Hepatocyte (in vitro differentiated cells): ENCODE data around the gene MAP3K5. TPM values are rescaled to one million over a fixed set of nuclear protein-coding genes. Genes with fewer than 3 reads are reported as not detected.

ENCODE experiments used
- DNase-seq: peaks from one replicate; pipeline ENCODE4 v3.0.0-alpha.2; 2016; ENCODE audit warnings: low spot score
- H2AFZ ChIP-seq: fragments of 200-600 bp; sonication (generic); 2 replicates; pipeline ENCODE4 v1.6.0; 2016; ENCODE audit warnings: antibody characterized with exemption, mild to moderate bottlenecking
- H3K27ac ChIP-seq: fragments of 200-600 bp; sonication (generic); 2 replicates; pipeline ENCODE4 v1.5.1; 2016; ENCODE audit warnings: mild to moderate bottlenecking
- H3K27me3 ChIP-seq: fragments of 200-600 bp; sonication (generic); 2 replicates; pipeline ENCODE4 v1.6.1; 2016
- H3K36me3 ChIP-seq: fragments of 200-600 bp; sonication (generic); replicated peaks from 2 replicates; pipeline ENCODE4 v1.5.1; 2016; ENCODE audit warnings: low read depth; ENCODE audit not compliant: insufficient read depth
- H3K4me1 ChIP-seq: fragments of 200-600 bp; sonication (generic); 2 replicates; pipeline ENCODE4 v1.5.1; 2016; ENCODE audit warnings: mild to moderate bottlenecking, moderate library complexity; ENCODE audit not compliant: insufficient read depth
- H3K4me2 ChIP-seq: fragments of 200-600 bp; sonication (generic); 2 replicates; pipeline ENCODE4 v1.6.0; 2016
- H3K4me3 ChIP-seq: fragments of 200-600 bp; sonication (generic); 2 replicates; pipeline ENCODE4 v1.5.1; 2016; ENCODE audit warnings: mild to moderate bottlenecking
- H3K79me2 ChIP-seq: fragments of 200-600 bp; sonication (generic); 2 replicates; pipeline ENCODE4 v1.6.0; 2017; ENCODE audit warnings: mild to moderate bottlenecking
- H3K9me2 ChIP-seq: fragments of 200-600 bp; sonication (generic); replicated peaks from 2 replicates; pipeline ENCODE4 v1.6.0; 2017; ENCODE audit warnings: mild to moderate bottlenecking; ENCODE audit not compliant: insufficient read depth
- H3K9me3 ChIP-seq: fragments of 200-600 bp; sonication (generic); 2 replicates; pipeline ENCODE4 v1.5.1; 2016; ENCODE audit warnings: low read depth, mild to moderate bottlenecking
- H4K20me1 ChIP-seq: fragments of 200-600 bp; sonication (generic); 2 replicates; pipeline ENCODE4 v1.6.0; 2016; ENCODE audit warnings: mild to moderate bottlenecking; ENCODE audit not compliant: insufficient read depth, poor library complexity, severe bottlenecking
- EZH2 ChIP-seq: fragments of 200-600 bp; sonication (generic); IDR thresholded peaks from 2 replicates; pipeline ENCODE4 v1.6.1; 2016; ENCODE audit warnings: antibody characterized with exemption, mild to moderate bottlenecking, borderline replicate concordance
- EZH2phosphoT487 ChIP-seq: fragments of 200-600 bp; sonication (generic); IDR thresholded peaks from one replicate; pipeline ENCODE4 v1.6.1; 2018; ENCODE audit warnings: antibody characterized with exemption, mild to moderate bottlenecking, low read depth, moderate library complexity; ENCODE audit not compliant: unreplicated experiment, severe bottlenecking
- WGBS: methylation state at CpG from one replicate; pipeline ENCODE4 v1.1.6; 2016; ENCODE audit warnings: low lambda C conversion rate; ENCODE audit errors: missing lambda C conversion rate; 5-methylcytosine and 5-hydroxymethylcytosine counted together
- polyA plus RNA-seq: library from polyadenylated mRNA; unstranded; fragments of >200 nt; fragmentation: Nextera tagmentation; extraction: Ambion mirVana; gene quantifications from 2 replicates; pipeline ENCODE4 v1.2.1, GENCODE V29; 2016
- total RNA-seq: library from RNA; depleted of rRNA; stranded (reverse); fragments of >200 nt; gene quantifications from 2 replicates; pipeline ENCODE4 v1.2.3, GENCODE V29; 2014
- TF ChIP-seq, protein P1 (sequence below): fragments of 200-600 bp; sonication (generic); IDR thresholded peaks from 2 replicates; pipeline ENCODE4 v1.5.1; 2016; ENCODE audit warnings: antibody characterized with exemption, mild to moderate bottlenecking; ENCODE audit not compliant: poor library complexity

The MAP3K5 gene
- total and polyA plus RNA-seq, 2 experiments from 2014 or later = 2.2 to 5.9 TPM

DNA sequence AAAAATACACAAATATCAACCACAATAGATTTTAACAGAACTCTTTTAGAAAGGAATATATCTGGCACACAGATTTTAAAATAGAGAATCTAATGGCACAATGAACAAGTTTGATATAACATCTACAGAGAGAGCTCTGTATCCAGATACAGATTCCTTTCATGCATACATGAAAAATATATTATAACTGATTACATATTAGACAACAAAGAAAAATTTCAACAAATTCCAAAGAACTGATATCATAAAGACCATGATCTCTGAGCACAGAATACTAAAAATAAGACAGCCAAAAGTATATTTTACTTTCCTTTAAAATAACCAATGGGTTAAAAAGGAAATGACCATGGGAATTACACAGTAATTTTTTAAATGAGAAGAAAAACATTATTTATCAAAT lies 167.9 kb downstream of the MAP3K5 start:
- Histone ChIP-seq H3K9me3 (no peaks in the 10 kb centered on the region), H4K20me1 (no peaks in the 10 kb centered on the region), H3K4me2 (no peak overlapping the region), H3K36me3 (no peaks in the 10 kb centered on the region), H3K4me3 (no peak overlapping the region), H3K9me2 (no peaks in the 10 kb centered on the region), H3K27me3 (no peaks in the 10 kb centered on the region), H3K4me1 (no peaks in the 10 kb centered on the region), H2AFZ (no peak overlapping the region), H3K79me2 (no peaks in the 10 kb centered on the region), H3K27ac (no peak overlapping the region)
- TF ChIP-seq EZH2 = no peak
- TF ChIP-seq, protein P1, sequence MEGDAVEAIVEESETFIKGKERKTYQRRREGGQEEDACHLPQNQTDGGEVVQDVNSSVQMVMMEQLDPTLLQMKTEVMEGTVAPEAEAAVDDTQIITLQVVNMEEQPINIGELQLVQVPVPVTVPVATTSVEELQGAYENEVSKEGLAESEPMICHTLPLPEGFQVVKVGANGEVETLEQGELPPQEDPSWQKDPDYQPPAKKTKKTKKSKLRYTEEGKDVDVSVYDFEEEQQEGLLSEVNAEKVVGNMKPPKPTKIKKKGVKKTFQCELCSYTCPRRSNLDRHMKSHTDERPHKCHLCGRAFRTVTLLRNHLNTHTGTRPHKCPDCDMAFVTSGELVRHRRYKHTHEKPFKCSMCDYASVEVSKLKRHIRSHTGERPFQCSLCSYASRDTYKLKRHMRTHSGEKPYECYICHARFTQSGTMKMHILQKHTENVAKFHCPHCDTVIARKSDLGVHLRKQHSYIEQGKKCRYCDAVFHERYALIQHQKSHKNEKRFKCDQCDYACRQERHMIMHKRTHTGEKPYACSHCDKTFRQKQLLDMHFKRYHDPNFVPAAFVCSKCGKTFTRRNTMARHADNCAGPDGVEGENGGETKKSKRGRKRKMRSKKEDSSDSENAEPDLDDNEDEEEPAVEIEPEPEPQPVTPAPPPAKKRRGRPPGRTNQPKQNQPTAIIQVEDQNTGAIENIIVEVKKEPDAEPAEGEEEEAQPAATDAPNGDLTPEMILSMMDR = no peak
- TF ChIP-seq EZH2phosphoT487 = no peak
- no peak for DNase-seq

DNA sequence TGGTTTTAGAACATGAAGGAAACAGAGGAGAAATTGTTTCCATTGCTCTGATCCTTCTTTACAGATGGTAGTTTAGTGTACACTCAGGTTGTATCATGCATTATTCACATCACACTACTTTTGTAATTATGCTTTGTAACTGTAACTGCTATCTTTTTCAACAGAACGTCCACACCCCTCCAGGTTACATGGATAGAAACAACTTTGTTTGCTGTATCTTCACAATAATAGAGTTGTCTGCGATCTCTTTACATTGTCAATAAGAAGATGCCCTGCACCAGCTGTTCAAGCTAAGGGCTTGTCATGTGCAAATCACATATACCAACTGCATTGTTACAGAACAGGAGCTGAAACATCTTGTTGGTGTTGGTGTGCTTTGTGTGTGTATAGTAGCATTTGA lies 174.2 kb downstream of the MAP3K5 start:
- H3K36me3 ChIP-seq = no peaks in the 10 kb centered on the region
- no peaks in the 10 kb centered on the region for H3K4me1 ChIP-seq
- WGBS = 76% methylated on average over 2 of the region's 2 CpGs
- H3K27ac ChIP-seq = no peak overlapping the region
- no peak for DNase-seq
- TF ChIP-seq EZH2 (no peak), EZH2phosphoT487 (no peak)
- TF ChIP-seq, protein P1 = no peak
- H2AFZ ChIP-seq = no peak overlapping the region
- H3K79me2 ChIP-seq = no peaks in the 10 kb centered on the region
- no peaks in the 10 kb centered on the region for H3K9me3 ChIP-seq
- no peak overlapping the region for H3K4me3 ChIP-seq
- H3K27me3 ChIP-seq = no peaks in the 10 kb centered on the region
- H3K9me2 ChIP-seq = no peaks in the 10 kb centered on the region
- no peaks in the 10 kb centered on the region for H4K20me1 ChIP-seq
- H3K4me2 ChIP-seq = no peak overlapping the region

DNA sequence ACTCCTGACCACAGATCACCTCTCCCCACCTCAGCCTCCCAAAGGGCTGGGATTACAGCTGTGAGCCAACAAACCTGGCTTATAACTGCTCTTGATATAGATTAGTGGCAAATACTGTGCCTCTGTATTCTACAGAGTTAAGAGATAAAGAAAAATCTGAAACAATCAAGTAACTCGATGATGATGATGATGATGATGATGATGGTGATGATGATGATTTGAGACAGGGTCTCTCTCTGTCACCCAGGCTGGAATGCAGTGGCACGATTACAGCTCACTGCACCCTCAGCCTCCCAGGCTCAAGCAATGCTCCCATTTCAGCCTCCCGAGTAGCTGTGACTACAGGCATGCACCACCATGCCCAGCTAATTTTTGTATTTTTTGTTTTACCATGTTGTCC lies 175.8 kb downstream of the MAP3K5 start:
- no peaks in the 10 kb centered on the region for H4K20me1 ChIP-seq
- H3K9me2 ChIP-seq = no peaks in the 10 kb centered on the region
- no peaks in the 10 kb centered on the region for H3K27me3 ChIP-seq
- H3K4me2 ChIP-seq = no peak overlapping the region
- TF ChIP-seq EZH2 = no peak
- TF ChIP-seq, protein P1 = no peak
- TF ChIP-seq EZH2phosphoT487 = no peak
- 97% methylated on average over 3 of the region's 3 CpGs for WGBS
- no peak overlapping the region for H2AFZ ChIP-seq
- H3K36me3 ChIP-seq = no peaks in the 10 kb centered on the region
- no peak overlapping the region for H3K27ac ChIP-seq
- H3K4me1 ChIP-seq = no peaks in the 10 kb centered on the region
- H3K9me3 ChIP-seq = no peaks in the 10 kb centered on the region
- H3K4me3 ChIP-seq = no peak overlapping the region
- no peak for DNase-seq
- no peaks in the 10 kb centered on the region for H3K79me2 ChIP-seq

DNA sequence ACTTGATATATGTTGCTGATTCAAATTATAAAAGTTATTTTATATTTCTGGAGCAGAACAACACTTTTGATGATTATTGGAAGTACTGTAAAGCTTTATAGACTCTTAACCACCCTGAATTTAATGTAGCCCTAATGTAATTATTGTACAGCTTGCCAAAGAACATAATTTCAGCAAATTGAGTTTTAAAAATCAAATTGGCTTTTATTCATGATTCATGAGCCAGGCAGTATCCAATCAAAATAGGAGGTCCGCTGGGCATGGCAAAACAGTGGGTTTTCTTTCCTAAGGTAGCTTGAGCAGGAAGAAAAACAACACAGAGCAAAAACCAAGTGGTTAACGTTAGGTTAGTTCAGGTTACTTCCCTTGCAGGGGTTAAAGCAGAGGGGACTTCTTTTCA lies 177.3 kb downstream of the MAP3K5 start:
- no peaks in the 10 kb centered on the region for H3K36me3 ChIP-seq
- H3K4me2 ChIP-seq = no peak overlapping the region
- TF ChIP-seq EZH2phosphoT487 = no peak
- TF ChIP-seq EZH2 = no peak
- TF ChIP-seq, protein P1 = no peak
- H3K9me2 ChIP-seq = no peaks in the 10 kb centered on the region
- no peak overlapping the region for H2AFZ ChIP-seq
- no peaks in the 10 kb centered on the region for H4K20me1 ChIP-seq
- 69% methylated on average over 2 of the region's 2 CpGs for WGBS
- no peak overlapping the region for H3K4me3 ChIP-seq
- H3K4me1 ChIP-seq = no peaks in the 10 kb centered on the region
- no peaks in the 10 kb centered on the region for H3K79me2 ChIP-seq
- H3K9me3 ChIP-seq = no peaks in the 10 kb centered on the region
- no peaks in the 10 kb centered on the region for H3K27me3 ChIP-seq
- no peak for DNase-seq
- H3K27ac ChIP-seq = no peak overlapping the region
